Stimulated activated naive CD4-positive, alpha-beta T cell treated with Interleukin-2 at 50 U/mL for 16 hours (primary cell): ENCODE results near the gene FHOD3.

Experiments used
- DNase-seq: peaks from one replicate; lab custom pipeline; 2025; lab: John Stamatoyannopoulos, UW

FHOD3 gene

GRCh38 chr18:36630917-36631316, 333.4 kb downstream of the FHOD3 start:
- no peak for DNase-seq

GRCh38 chr18:36633961-36634412, 336.5 kb downstream of the FHOD3 start:
- no peak for DNase-seq

- no peak for DNase-seq
Observed at GRCh38 chr18:36634573-36635216, 337.2 kb downstream of the FHOD3 start.

GRCh38 chr18:36635414-36636096, 338.0 kb downstream of the FHOD3 start:
- DNase-seq = no peak

GRCh38 chr18:36636237-36636817, 338.8 kb downstream of the FHOD3 start:
- no peak for DNase-seq

GRCh38 chr18:36638224-36638623, 340.7 kb downstream of the FHOD3 start:
- DNase-seq = no peak

- DNase-seq = no peak
Observed at GRCh38 chr18:36640021-36640952, 342.8 kb downstream of the FHOD3 start.

GRCh38 chr18:36643061-36643460, 345.5 kb downstream of the FHOD3 start:
- no peak for DNase-seq

- no peak for DNase-seq
Observed at GRCh38 chr18:36648803-36649202, 351.3 kb downstream of the FHOD3 start.

- DNase-seq = no peak
Observed at GRCh38 chr18:36649205-36649604, 351.7 kb downstream of the FHOD3 start.

GRCh38 chr18:36650266-36650665, 352.8 kb downstream of the FHOD3 start:
- no peak for DNase-seq

- no peak for DNase-seq
Observed at GRCh38 chr18:36650906-36651305, 353.4 kb downstream of the FHOD3 start.

- no peak for DNase-seq
Observed at GRCh38 chr18:36652503-36652902, 355.0 kb downstream of the FHOD3 start.

GRCh38 chr18:36653141-36653869, 355.8 kb downstream of the FHOD3 start:
- DNase-seq = no peak

- DNase-seq = no peak
Observed at GRCh38 chr18:36653870-36654269, 356.4 kb downstream of the FHOD3 start.

- DNase-seq = no peak
Observed at GRCh38 chr18:36655074-36655473, 357.6 kb downstream of the FHOD3 start.

- no peak for DNase-seq
Observed at GRCh38 chr18:36655930-36656329, 358.4 kb downstream of the FHOD3 start.

- DNase-seq = no peak
Observed at GRCh38 chr18:36658611-36659010, 361.1 kb downstream of the FHOD3 start.

GRCh38 chr18:36660311-36660710, 362.8 kb downstream of the FHOD3 start:
- DNase-seq = no peak

- DNase-seq = no peak
Observed at GRCh38 chr18:36661999-36662398, 364.5 kb downstream of the FHOD3 start.

- no peak for DNase-seq
Observed at GRCh38 chr18:36663312-36663711, 365.8 kb downstream of the FHOD3 start.

- no peak for DNase-seq
Observed at GRCh38 chr18:36665952-36666351, 368.4 kb downstream of the FHOD3 start.
